B cell (primary cell): ENCODE data around the gene SLC38A1. TPM values are rescaled to one million over a fixed set of nuclear protein-coding genes. Genes with fewer than 3 reads are reported as not detected.

ENCODE experiments used
- ATAC-seq: fragments of 200-7000 bp; cut with Tn5 transposase; one replicate; pipeline ENCODE4 v1.10.0; 2021; ENCODE audit warnings: low read depth, mild to moderate bottlenecking, moderate number of reproducible peaks, moderate library complexity
- CTCF ChIA-PET: fragments of 350-600 bp; sonication (Branson Sonifier 250); formaldehyde crosslinking; loops from one replicate; lab custom pipeline; 2021; ENCODE audit warnings: antibody characterized with exemption, inconsistent platforms; lab: Charles Lee
- POLR2A ChIA-PET: fragments of 350-600 bp; sonication (Branson Sonifier 250); formaldehyde crosslinking; loops from one replicate; lab custom pipeline; 2021; ENCODE audit warnings: antibody characterized with exemption; lab: Charles Lee
- DNase-seq: peaks from one replicate; pipeline ENCODE4 v3.0.0; 2013
- H2AFZ ChIP-seq: 2 replicates; pipeline ENCODE4 v1.6.1; 2012; ENCODE audit warnings: mild to moderate bottlenecking, low read depth, low read length; ENCODE audit not compliant: insufficient read depth, poor library complexity, severe bottlenecking
- H3K27ac ChIP-seq, 2 donors: 1 replicate in 1 of 2; 2 replicates in 1 of 2; pipeline ENCODE4 v1.5.1; 2012 to 2013; ENCODE audit warnings: low read length in 2 of 2, mild to moderate bottlenecking in 2 of 2, moderate library complexity in 1 of 2
- H3K27me3 ChIP-seq, 4 experiments: fragments of 200-600 bp in 1 of 4; sonication (generic) in 1 of 4; replicated peaks in 1 of 4; 1 replicate in 2 of 4; 2 replicates in 2 of 4; pipeline versions ENCODE4 v1.6.1 to v1.7.0; 2013 to 2016; ENCODE audit warnings: low read length in 3 of 4, mild to moderate bottlenecking in 2 of 4, mixed read lengths in 1 of 4, moderate library complexity in 1 of 4; ENCODE audit not compliant: insufficient read depth in 4 of 4, control insufficient read depth in 3 of 4; ENCODE audit errors: control extremely low read depth in 1 of 4
- H3K36me3 ChIP-seq, 2 experiments: replicated peaks in 1 of 2; 1 replicate in 1 of 2; 2 replicates in 1 of 2; pipeline versions ENCODE4 v1.6.1 to v1.7.1; 2013; ENCODE audit warnings: low read length in 1 of 2; ENCODE audit not compliant: insufficient read depth in 2 of 2, control insufficient read depth in 1 of 2; ENCODE audit errors: control extremely low read depth in 1 of 2, extremely low read depth in 1 of 2
- H3K4me1 ChIP-seq, 2 donors: fragments of 200-600 bp in 1 of 2; sonication (generic) in 1 of 2; 1 replicate in 1 of 2; 2 replicates in 1 of 2; pipeline versions ENCODE4 v1.5.1 to v1.6.1; 2013 to 2017; ENCODE audit warnings: low read length in 2 of 2; ENCODE audit not compliant: control insufficient read depth in 2 of 2, insufficient read depth in 2 of 2
- H3K4me2 ChIP-seq: replicated peaks from 2 replicates; pipeline ENCODE3; 2012; ENCODE audit warnings: mild to moderate bottlenecking, low read depth, low read length; ENCODE audit not compliant: poor library complexity, severe bottlenecking
- H3K4me3 ChIP-seq, 5 experiments: fragments of 200-600 bp in 1 of 5; sonication (generic) in 1 of 5; 1 replicate in 3 of 5; 2 replicates in 2 of 5; pipeline versions ENCODE4 v1.5.1 to v1.7.0; 2011 to 2016; ENCODE audit warnings: low read length in 4 of 5, mild to moderate bottlenecking in 4 of 5, low read depth in 2 of 5, control low read depth in 1 of 5, moderate library complexity in 1 of 5; ENCODE audit not compliant: insufficient read depth in 1 of 5; ENCODE audit errors: control extremely low read depth in 1 of 5, extremely low read depth in 1 of 5
- H3K79me2 ChIP-seq: fragments of 200-600 bp; sonication (generic); one replicate; pipeline ENCODE4 v1.6.0; 2016; ENCODE audit warnings: low read length; ENCODE audit not compliant: control insufficient read depth, insufficient read depth
- H3K9ac ChIP-seq: fragments of 200-600 bp; sonication (generic); 2 replicates; pipeline ENCODE4 v1.6.1; 2017; ENCODE audit warnings: mild to moderate bottlenecking, low read length, moderate library complexity
- H3K9me3 ChIP-seq, 3 donors: one replicate each; pipeline versions ENCODE4 v1.6.1 to v1.7.1; 2013; ENCODE audit warnings: low read length in 2 of 3; ENCODE audit not compliant: control insufficient read depth in 2 of 3, insufficient read depth in 1 of 3; ENCODE audit errors: control extremely low read depth in 1 of 3
- H4K20me1 ChIP-seq: 2 replicates; pipeline ENCODE4 v1.6.0; 2012; ENCODE audit warnings: mild to moderate bottlenecking, low read length; ENCODE audit not compliant: insufficient read depth, control insufficient read depth, poor library complexity, severe bottlenecking
- H3K27ac Mint-ChIP-seq: one replicate; pipeline ENCODE4 v1.8.0; 2021; ENCODE audit warnings: mixed read lengths
- H3K27me3 Mint-ChIP-seq: one replicate; pipeline ENCODE4 v1.8.0; 2021; ENCODE audit warnings: mixed read lengths
- H3K4me1 Mint-ChIP-seq: one replicate; pipeline ENCODE4 v1.8.0; 2021; ENCODE audit warnings: mixed read lengths
- H3K4me3 Mint-ChIP-seq: one replicate; pipeline ENCODE4 v1.8.0; 2021; ENCODE audit warnings: mixed read lengths
- H3K9me3 Mint-ChIP-seq: one replicate; pipeline ENCODE4 v1.8.0; 2022; ENCODE audit warnings: mixed read lengths; ENCODE audit not compliant: insufficient read depth
- CTCF ChIP-seq: fragments of 200-600 bp; IDR thresholded peaks from one replicate; pipeline ENCODE4 v1.8.0; 2022; ENCODE audit warnings: antibody characterized with exemption, mild to moderate bottlenecking
- EZH2 ChIP-seq: IDR thresholded peaks from 2 replicates; pipeline ENCODE4 v1.6.1; 2012; ENCODE audit warnings: borderline replicate concordance, low read depth, mild to moderate bottlenecking, moderate library complexity, low read length; ENCODE audit not compliant: insufficient read depth, poor library complexity, severe bottlenecking
- WGBS: methylation state at CpG from one replicate; pipeline ENCODE4 v1.1.5; 2013; ENCODE audit warnings: missing lambda C conversion rate; ENCODE audit not compliant: insufficient coverage; 5-methylcytosine and 5-hydroxymethylcytosine counted together
- intact Hi-C: fragments of 100-400 bp; cut with micrococcal nuclease; formaldehyde crosslinking; loops from one replicate; pipeline ENCODE4 v1.10.0; 2022
- polyA plus RNA-seq: library from polyadenylated mRNA; depleted of rRNA; stranded (reverse); fragments of >200 nt; gene quantifications from 2 replicates; pipeline ENCODE4 v1.2.3, GENCODE V29; 2012
- total RNA-seq, 2 donors: library from RNA; stranded (reverse); fragments of 120-200 nt in 1 of 2; gene quantifications; 1 replicate in 1 of 2; 2 replicates in 1 of 2; pipeline versions ENCODE4 v1.2.3 to v1.2.4, GENCODE V29; 2013 to 2022

SLC38A1 gene
- total and polyA plus RNA-seq, 2 donors (not counting 1 experiment from before 2014, with no cell fraction given): 38.1 to 205 TPM

DNA sequence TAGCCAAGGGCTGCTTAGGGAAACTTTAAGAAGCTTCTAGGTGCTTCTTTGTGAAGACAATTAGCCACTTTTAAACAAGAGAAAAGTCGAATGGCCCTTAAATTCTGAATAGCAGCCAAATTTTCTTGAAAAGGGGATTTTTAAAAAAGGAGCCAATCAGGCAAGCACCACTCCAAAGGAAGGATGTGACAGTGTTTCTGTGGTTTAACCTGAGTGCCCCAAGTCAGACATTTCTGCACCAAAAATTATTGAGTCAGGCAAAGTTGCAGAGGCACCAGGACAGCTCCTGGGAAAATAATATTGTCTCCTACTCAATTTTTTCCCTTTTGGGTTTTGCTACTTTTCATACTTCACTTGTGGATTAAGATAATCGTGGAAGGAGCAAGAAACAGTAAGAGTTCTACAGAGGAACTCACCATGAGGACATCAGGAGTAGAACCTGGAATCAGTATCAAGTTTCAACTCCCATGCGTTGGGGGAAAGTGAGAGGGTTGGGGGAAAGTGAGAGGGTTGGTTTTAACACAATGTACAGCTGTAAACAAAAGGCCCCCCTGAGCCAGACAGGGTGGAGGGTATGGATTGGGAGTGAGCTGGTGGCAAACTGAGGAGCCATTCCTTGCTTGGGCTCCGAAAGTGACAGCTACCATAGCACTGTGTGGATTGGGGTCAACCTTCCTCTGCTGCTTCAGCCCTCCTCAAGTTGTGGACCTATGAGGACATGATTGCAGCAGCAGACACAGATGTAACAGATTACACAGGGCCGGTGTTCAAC, 90.8 kb downstream of the SLC38A1 start:
- Mint-ChIP-seq H3K4me1 (peaks cover 85% of the 10 kb centered on the region), H3K27ac (peak overlapping the region; percentile 50), H3K4me3 (peak overlapping the region; percentile 56), H3K27me3 (no peaks in the 10 kb centered on the region), H3K9me3 (no peaks in the 10 kb centered on the region)
- peak overlapping the region in 1 of 5 experiments; percentile 16 for H3K4me3 ChIP-seq
- no peaks in the 10 kb centered on the region for H4K20me1 ChIP-seq
- DNase-seq: peak; percentile 49
- H3K27ac ChIP-seq: peak overlapping the region; percentile 37 to 75
- ATAC-seq: peak; percentile 24
- H3K9ac ChIP-seq: peak overlapping the region; percentile 1
- POLR2A ChIA-PET: interaction anchor here (1.9 kb wide), 1 partner anchor 91 kb away, joined by 6 read pairs; the partner anchor contains the start of gene SLC38A1
- intact Hi-C loops: loop anchor here (2.0 kb wide), 1 partner anchor 17 kb away; no protein-coding TSS in a partner anchor
- H3K27me3 ChIP-seq: no peaks in the 10 kb centered on the region
- 63% methylated on average over 4 of the region's 5 CpGs for WGBS
- peak overlapping the region; percentile 40 for H3K4me2 ChIP-seq
- peaks cover 4% of the 10 kb centered on the region for H3K79me2 ChIP-seq
- TF ChIP-seq CTCF (no peak), EZH2 (no peak)
- H2AFZ ChIP-seq: no peak overlapping the region
- peaks cover 0 to 2% of the 10 kb centered on the region in 2 experiments for H3K36me3 ChIP-seq
- H3K4me1 ChIP-seq: peaks cover 76 to 81% of the 10 kb centered on the region in 2 donors
- CTCF ChIA-PET: interaction anchor here (0.5 to 1.2 kb wide), 3 partner anchors 9 to 827 kb away, joined by 3 to 4 read pairs (median 3); no protein-coding TSS in a partner anchor
- H3K9me3 ChIP-seq: no peaks in the 10 kb centered on the region

GRCh38 chr12:46177025-46177424, 91.8 kb downstream of the SLC38A1 start:
- no peaks in the 10 kb centered on the region for H3K27me3 Mint-ChIP-seq
- peaks cover 4% of the 10 kb centered on the region for H3K79me2 ChIP-seq
- ATAC-seq (peak; percentile 44), DNase-seq (peak; percentile 48)
- peak overlapping the region; percentile 30 for H3K4me3 Mint-ChIP-seq
- H3K4me3 ChIP-seq: peak overlapping the region in 1 of 5 experiments; percentile 13
- peaks cover 72 to 76% of the 10 kb centered on the region in 2 donors for H3K4me1 ChIP-seq
- no peaks in the 10 kb centered on the region for H3K9me3 ChIP-seq
- TF ChIP-seq EZH2: no peak
- TF ChIP-seq CTCF: no peak
- no peaks in the 10 kb centered on the region for H3K27me3 ChIP-seq
- no peaks in the 10 kb centered on the region for H3K36me3 ChIP-seq
- POLR2A ChIA-PET: interaction anchor here (1.9 kb wide), 1 partner anchor 92 kb away, joined by 6 read pairs; the partner anchor contains the start of gene SLC38A1
- H4K20me1 ChIP-seq: no peaks in the 10 kb centered on the region
- H3K9me3 Mint-ChIP-seq: no peaks in the 10 kb centered on the region
- CTCF ChIA-PET: interaction anchor here (1.0 to 1.2 kb wide), 3 partner anchors 10 to 52 kb away, joined by 3 to 4 read pairs (median 3); no protein-coding TSS in a partner anchor
- peak overlapping the region; percentile 40 for H3K4me2 ChIP-seq
- H2AFZ ChIP-seq: no peak overlapping the region
- H3K27ac ChIP-seq: peak overlapping the region in 1 of 2 donors; percentile 75
- H3K9ac ChIP-seq: peak overlapping the region; percentile 1
- intact Hi-C loops: loop anchor here (2.0 kb wide), 1 partner anchor 16 kb away; no protein-coding TSS in a partner anchor
- H3K27ac Mint-ChIP-seq: peak overlapping the region; percentile 73
- H3K4me1 Mint-ChIP-seq: peaks cover 81% of the 10 kb centered on the region
- WGBS: 0% methylated on average over 1 of the region's 3 CpGs
